Activated T-helper 2 cell treated with anti-CD3 and anti-CD28 coated beads, Interferon-gamma antibody, Interleukin-2, Interleukin-4, amounts not matched to agents 10 μg/mL and 5 μg/mL and 100 μg/mL, durations not matched to agents 14 hours and 24 hours and 36 hours (primary cell): ENCODE measurements around the gene CCDC14. TPM values are rescaled to one million over a fixed set of nuclear protein-coding genes. Genes with fewer than 3 reads are reported as not detected.
"Not testable (repeated sequence)": the region's sequence is repeated elsewhere in the genome, so short reads cannot be mapped to it uniquely, and the experiment has no call there.

Source experiments
- DNase-seq: peaks from one replicate; pipeline ENCODE4 v3.0.0; 2021; ENCODE audit warnings: low spot score
- H3K27ac Mint-ChIP-seq: one replicate; pipeline ENCODE4 v1.8.0; 2021; ENCODE audit warnings: mixed read lengths
- H3K27me3 Mint-ChIP-seq: one replicate; pipeline ENCODE4 v1.8.0; 2021; ENCODE audit warnings: low read depth, mixed read lengths
- H3K36me3 Mint-ChIP-seq: one replicate; pipeline ENCODE4 v1.8.0; 2021; ENCODE audit warnings: low read depth, mixed read lengths
- H3K4me1 Mint-ChIP-seq: one replicate; pipeline ENCODE4 v1.8.0; 2021; ENCODE audit warnings: low read depth, mixed read lengths
- H3K4me3 Mint-ChIP-seq: one replicate; pipeline ENCODE4 v1.8.0; 2021; ENCODE audit warnings: low read depth, mild to moderate bottlenecking, moderate library complexity, mixed read lengths
- H3K9me3 Mint-ChIP-seq: one replicate; pipeline ENCODE4 v1.8.0; 2021; ENCODE audit warnings: mixed read lengths
- intact Hi-C: fragments of 100-400 bp; cut with micrococcal nuclease; formaldehyde crosslinking; loops from one replicate; pipeline ENCODE4 v1.15.1; 2023
- total RNA-seq: library from RNA; stranded (reverse); gene quantifications from 2 replicates; pipeline ENCODE4 v1.2.3, GENCODE V29; 2022

CCDC14 gene, protein sequence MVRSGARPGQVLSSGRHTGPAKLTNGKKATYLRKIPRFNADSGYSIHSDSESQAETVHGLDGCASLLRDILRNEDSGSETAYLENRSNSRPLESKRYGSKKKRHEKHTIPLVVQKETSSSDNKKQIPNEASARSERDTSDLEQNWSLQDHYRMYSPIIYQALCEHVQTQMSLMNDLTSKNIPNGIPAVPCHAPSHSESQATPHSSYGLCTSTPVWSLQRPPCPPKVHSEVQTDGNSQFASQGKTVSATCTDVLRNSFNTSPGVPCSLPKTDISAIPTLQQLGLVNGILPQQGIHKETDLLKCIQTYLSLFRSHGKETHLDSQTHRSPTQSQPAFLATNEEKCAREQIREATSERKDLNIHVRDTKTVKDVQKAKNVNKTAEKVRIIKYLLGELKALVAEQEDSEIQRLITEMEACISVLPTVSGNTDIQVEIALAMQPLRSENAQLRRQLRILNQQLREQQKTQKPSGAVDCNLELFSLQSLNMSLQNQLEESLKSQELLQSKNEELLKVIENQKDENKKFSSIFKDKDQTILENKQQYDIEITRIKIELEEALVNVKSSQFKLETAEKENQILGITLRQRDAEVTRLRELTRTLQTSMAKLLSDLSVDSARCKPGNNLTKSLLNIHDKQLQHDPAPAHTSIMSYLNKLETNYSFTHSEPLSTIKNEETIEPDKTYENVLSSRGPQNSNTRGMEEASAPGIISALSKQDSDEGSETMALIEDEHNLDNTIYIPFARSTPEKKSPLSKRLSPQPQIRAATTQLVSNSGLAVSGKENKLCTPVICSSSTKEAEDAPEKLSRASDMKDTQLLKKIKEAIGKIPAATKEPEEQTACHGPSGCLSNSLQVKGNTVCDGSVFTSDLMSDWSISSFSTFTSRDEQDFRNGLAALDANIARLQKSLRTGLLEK
- 48.0 and 51.7 TPM in 2 replicates for total RNA-seq

DNA sequence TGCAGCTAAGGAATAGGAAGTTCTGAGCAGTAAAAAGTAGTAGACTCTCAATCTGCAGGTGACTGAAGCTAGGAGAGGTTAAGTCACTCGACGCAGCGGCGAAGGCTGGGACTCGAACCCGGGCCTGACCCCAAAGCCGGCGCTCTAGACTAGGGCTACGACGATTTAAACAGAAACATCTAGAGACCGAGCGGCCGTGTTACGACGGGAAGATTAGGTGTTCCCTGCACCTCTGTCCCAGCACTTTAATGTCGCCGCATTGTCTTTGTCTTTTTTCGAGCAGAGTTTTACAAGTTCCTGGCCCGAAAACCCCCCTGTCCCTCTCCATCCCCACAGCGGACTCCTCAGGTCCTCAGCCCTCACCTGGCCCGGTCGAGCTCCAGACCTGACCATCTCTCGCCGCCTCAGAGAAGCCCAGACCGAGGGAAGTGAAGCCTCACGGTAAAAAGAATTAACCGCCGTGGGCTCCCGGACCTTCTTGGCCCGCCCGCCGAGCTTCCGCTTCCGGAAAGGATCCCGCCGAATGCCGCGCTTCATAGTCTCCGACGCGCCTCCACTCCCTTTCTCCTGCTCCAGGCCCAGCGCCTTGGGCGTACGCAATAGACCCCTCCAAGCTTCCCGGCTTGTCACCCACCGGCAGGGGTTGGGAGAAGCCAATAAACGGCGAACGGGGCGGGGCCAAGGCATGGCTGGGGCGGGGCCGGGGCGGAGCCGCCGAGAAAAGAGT lies at the start of gene CCDC14:
Gene CCDC14 (minus strand): TSS at position 449 of the 727 bp plus-strand sequence. CDS start 56 bp downstream, at position 393.
- Mint-ChIP-seq H3K27ac (peak within 1 kb of the TSS; percentile 87), H3K27me3 (peaks cover 11% of the 10 kb centered on the region), H3K9me3 (no peaks in the 10 kb centered on the region), H3K4me1 (peaks cover 28% of the 10 kb centered on the region), H3K4me3 (peak within 1 kb of the TSS; percentile 93), H3K36me3 (no peaks in the 10 kb centered on the region)
- intact Hi-C loops: loop anchor here (1.0 to 5.0 kb wide), 2 partner anchors 79 to 376 kb away; partner anchors contain the start of genes HACD2 and MYLK
- peak; percentile 73 for DNase-seq

DNA sequence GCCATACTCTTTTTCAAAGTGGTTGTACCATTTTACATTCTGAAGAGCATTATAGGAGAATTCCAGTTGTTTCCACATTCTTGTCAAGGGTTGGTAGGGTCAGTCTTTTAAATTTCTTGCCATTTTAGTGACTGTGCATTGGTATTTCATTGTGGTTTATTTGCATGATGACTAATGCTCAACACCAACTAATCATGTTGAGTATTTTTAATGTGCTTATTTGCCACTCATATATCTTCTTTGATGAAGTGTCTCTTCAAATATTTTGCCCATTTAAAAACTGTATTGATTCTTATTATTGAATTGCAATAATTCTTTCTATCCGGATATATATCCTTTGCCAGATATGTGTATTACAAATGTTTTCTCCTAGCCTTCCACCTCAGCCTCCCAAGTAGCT lies 47.3 kb upstream of the CCDC14 start:
- peaks cover 29% of the 10 kb centered on the region for H3K27me3 Mint-ChIP-seq
- intact Hi-C loops, H3K9me3 Mint-ChIP-seq, H3K4me1 Mint-ChIP-seq, H3K27ac Mint-ChIP-seq, H3K36me3 Mint-ChIP-seq, H3K4me3 Mint-ChIP-seq, DNase-seq: not testable (repeated sequence)

DNA sequence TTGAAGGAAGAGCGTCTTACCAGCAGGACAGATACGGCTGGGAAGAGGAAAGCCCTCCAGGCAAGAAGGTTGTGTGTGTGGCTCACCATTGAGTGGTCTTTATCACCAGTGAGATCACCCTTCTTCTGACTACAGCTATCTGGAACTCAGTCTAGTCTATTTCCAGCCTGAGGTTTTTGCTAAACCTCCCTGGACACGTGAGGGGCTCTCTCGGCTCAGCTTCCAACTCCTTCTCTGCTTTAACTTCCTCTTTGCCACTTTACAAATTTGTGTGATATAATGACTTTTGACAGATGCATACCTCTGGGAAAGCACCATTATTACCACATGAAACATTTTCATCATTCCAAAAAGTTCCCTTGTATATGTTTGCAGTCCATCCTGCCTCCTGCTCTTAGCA lies 46.2 kb upstream of the CCDC14 start:
- DNase-seq: no peak
- no peaks in the 10 kb centered on the region for H3K4me1 Mint-ChIP-seq
- peaks cover 32% of the 10 kb centered on the region for H3K27me3 Mint-ChIP-seq
- H3K4me3 Mint-ChIP-seq: no peak overlapping the region
- H3K27ac Mint-ChIP-seq: no peak overlapping the region
- H3K9me3 Mint-ChIP-seq: no peaks in the 10 kb centered on the region
- H3K36me3 Mint-ChIP-seq: no peaks in the 10 kb centered on the region
- intact Hi-C loops: no loop called here

DNA sequence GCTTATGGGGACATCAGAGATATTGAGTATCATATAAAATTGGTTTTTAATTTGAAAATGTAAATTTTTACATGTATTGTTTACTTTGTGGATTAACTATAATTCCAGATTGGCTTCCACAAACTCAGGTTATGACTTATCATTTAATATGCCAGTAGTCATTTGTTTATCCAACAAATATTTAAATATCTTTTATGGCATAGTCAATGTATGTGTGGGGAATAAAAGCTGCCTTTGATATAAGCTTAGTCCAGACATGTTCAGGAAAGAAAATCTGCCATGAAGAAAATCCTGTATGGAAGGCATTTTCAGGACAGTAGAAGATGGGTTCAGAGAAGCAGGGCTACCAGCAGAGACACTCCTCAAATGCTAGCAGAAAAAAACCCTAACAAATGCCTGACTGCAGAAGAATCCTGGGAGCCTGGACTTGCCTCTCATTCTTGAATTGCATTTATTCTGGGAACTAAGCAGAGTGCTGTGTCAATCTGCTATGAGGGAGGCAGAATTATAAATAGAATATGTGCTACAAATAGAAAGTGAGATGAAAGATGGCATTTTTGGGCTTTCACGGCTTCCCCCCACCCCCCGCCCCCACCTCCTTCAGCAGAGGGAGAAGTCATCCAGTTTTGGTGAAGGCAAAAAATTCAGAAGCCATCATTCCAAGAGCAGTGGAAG lies 41.5 kb upstream of the CCDC14 start:
- peaks cover 30% of the 10 kb centered on the region for H3K27me3 Mint-ChIP-seq
- intact Hi-C loops, DNase-seq, H3K36me3 Mint-ChIP-seq, H3K4me3 Mint-ChIP-seq, H3K9me3 Mint-ChIP-seq, H3K27ac Mint-ChIP-seq, H3K4me1 Mint-ChIP-seq: not testable (repeated sequence)

DNA sequence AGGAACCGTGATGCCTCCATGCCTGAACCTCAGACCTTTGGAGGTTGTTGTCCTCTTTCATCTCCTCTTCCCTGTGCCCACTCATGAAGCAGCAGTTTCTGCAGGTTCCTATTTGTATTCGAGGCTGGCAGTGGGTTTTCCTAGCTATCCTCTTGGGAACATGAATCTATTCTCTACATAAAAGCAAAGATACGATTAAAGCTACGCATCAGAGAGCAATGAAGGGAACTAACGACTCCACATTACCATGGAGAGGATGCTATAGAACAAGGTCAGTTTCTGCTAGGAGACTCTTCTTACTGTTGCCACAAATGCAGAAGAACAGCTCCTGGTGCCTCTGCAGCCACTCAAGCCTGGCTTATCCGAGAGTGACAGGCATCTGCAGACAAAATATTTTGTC lies 40.3 kb upstream of the CCDC14 start:
- H3K27ac Mint-ChIP-seq, H3K4me3 Mint-ChIP-seq, DNase-seq, H3K36me3 Mint-ChIP-seq, H3K9me3 Mint-ChIP-seq, H3K4me1 Mint-ChIP-seq, intact Hi-C loops: not testable (repeated sequence)
- peaks cover 24% of the 10 kb centered on the region for H3K27me3 Mint-ChIP-seq

DNA sequence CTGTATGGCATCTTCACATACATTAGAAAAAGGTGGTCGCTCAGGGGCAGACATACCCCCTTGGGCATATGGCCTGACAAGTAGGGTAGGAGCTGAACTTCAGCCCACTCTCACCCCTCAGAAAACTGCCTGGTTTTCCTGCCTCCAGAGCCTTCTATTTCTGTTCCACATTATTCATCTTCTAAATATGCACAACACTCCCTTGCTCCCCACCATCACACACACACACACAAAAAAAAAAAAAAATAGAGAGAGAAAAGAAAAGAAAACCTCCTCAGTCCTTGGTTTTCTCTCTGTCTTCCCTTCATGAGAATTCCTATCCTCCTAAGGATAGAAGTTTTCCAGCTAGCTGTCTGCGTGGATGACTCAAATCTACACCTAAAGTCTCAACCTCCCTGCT lies 36.5 kb upstream of the CCDC14 start:
- DNase-seq: no peak
- H3K4me3 Mint-ChIP-seq: no peak overlapping the region
- H3K9me3 Mint-ChIP-seq: no peaks in the 10 kb centered on the region
- intact Hi-C loops: no loop called here
- peaks cover 19% of the 10 kb centered on the region for H3K27me3 Mint-ChIP-seq
- no peaks in the 10 kb centered on the region for H3K36me3 Mint-ChIP-seq
- H3K4me1 Mint-ChIP-seq: no peaks in the 10 kb centered on the region
- H3K27ac Mint-ChIP-seq: no peak overlapping the region

DNA sequence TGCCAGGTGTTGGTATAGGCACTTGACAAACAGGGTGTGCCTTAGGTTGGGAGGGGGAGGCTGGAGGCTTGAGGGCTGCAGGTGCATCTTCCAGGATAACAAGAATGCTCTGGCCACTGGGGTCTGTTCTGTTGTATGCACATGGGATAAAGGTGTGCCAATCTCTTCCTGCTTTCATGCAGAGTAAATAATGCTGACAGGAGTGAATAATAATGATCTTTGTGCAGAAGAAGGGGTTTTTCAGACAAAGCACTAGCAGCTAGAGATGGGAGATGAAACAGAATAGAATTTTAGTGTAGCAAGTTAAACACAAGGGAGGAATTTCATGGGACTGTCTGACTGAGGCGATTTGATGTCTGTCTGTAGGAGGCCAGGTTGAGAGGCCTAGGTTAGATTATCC lies 32.8 kb upstream of the CCDC14 start:
- Mint-ChIP-seq H3K9me3 (no peaks in the 10 kb centered on the region), H3K4me1 (no peaks in the 10 kb centered on the region), H3K27ac (no peak overlapping the region), H3K36me3 (no peaks in the 10 kb centered on the region), H3K27me3 (peaks cover 30% of the 10 kb centered on the region), H3K4me3 (no peak overlapping the region)
- intact Hi-C loops: no loop called here
- no peak for DNase-seq

DNA sequence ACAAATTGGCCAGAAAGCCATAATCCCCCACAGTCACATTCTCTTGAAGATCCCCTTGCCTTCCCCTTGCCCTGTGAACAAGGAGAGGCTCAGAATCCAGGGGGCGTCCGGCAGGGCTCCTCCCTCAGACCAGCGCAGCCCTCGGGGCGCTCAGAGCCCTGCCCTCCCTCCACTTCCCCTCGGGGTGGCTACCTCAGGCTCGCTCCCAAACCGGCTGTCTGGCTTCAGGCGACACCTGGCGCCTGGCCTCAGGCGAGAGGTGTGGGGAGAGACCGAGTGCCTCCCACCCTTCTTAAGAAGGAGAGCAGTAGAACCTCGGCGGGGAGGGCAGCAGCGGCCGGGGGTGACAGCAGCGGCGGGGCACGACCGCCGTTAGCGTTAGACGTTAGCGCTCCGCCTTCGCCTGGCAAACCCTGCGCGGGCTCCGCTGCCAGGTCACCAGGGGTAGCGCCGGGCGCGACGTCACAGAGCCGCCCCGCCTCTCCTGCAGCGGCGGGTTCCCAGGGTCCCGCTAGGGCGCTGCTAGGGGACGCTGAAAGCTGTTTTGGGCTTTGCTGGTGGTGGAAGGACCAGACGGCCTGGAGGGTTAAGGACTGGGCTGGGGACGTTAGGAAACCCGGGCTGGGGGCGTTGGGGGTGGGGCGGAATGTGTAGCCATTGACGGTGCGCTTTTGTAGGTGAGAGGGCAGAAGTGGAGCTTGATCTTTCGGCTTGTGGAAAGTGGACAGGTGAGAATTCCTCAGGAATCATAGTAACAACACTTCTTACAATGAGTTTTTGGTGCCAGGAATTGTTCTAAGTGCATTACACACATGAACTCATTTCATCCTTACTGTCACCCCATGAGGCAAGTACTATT lies 30.9 kb upstream of the CCDC14 start, which contains the start of gene ROPN1:
Gene ROPN1 (minus strand): TSS at position 395 of the 859 bp plus-strand sequence. CDS start 11,643 bp downstream, outside the sequence.
- DNase-seq, H3K4me1 Mint-ChIP-seq, H3K27ac Mint-ChIP-seq, H3K36me3 Mint-ChIP-seq, intact Hi-C loops, H3K9me3 Mint-ChIP-seq: not testable (repeated sequence)
- Mint-ChIP-seq H3K27me3 (peaks cover 34% of the 10 kb centered on the region), H3K4me3 (peak within 1 kb of the TSS; percentile 51)

DNA sequence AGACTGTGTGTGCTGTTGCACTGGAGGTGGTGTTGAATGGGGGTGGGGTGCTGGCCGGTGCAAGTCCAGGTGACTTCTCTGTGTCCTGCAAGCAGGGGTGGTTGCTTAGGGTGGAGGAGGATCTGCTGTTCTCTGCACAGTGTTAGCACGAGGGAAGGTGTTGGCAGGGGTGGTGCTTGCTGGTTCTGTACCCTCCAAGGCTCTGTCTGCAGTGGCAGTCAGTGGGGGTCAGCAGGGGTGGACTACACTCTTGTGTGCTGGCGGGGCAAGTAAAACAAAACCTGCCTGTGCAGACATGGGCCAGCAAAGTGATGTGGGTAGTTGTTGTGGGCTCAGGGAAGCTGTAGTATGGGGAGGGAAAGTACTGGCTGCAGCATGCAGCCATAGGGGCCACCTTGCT lies 25.4 kb upstream of the CCDC14 start:
- no peaks in the 10 kb centered on the region for H3K4me1 Mint-ChIP-seq
- H3K36me3 Mint-ChIP-seq: no peaks in the 10 kb centered on the region
- no peak overlapping the region for H3K27ac Mint-ChIP-seq
- H3K4me3 Mint-ChIP-seq: no peak overlapping the region
- peaks cover 55% of the 10 kb centered on the region for H3K27me3 Mint-ChIP-seq
- H3K9me3 Mint-ChIP-seq: no peaks in the 10 kb centered on the region
- intact Hi-C loops: no loop called here
- DNase-seq: no peak

DNA sequence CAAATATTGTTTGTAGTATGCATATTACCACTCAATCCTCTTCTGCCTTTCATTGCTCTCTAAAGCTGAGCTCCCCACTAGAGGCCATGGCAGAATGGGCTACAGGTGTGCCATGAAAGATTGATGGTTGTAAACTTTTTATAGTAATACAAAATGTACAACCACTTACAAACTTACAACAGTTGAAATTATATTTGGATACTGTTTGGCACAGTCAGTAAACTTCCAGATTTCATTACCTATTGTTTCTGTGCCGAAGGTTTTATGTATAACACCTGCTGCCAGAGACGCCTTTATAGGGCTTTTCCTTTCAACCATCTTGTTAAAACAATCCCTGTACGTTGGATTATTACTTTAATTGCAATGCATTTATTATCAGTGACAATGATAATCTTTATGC lies 23.9 kb upstream of the CCDC14 start:
- no peak for DNase-seq
- H3K9me3 Mint-ChIP-seq: no peaks in the 10 kb centered on the region
- no peak overlapping the region for H3K4me3 Mint-ChIP-seq
- intact Hi-C loops: no loop called here
- H3K4me1 Mint-ChIP-seq: no peaks in the 10 kb centered on the region
- peaks cover 58% of the 10 kb centered on the region for H3K27me3 Mint-ChIP-seq
- H3K36me3 Mint-ChIP-seq: no peaks in the 10 kb centered on the region
- H3K27ac Mint-ChIP-seq: no peak overlapping the region

DNA sequence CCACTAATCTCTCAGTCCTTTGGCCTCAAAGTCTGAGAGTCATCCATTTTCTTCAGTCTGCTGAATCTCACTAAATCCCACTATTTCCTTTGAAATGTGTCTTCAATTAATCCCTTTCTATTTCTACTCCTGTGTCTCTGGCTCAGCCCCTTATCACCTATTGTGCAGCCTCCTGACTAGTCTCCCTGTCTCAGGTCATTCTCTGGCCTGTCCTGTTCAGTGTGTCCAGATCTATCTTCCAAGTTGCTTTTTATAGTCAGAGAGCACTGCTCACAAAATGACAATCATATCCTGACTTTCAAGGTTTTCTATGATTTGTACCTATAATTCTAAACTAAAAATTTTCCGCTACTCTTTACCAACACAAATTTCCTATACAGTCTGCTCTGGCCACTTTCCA lies 23.3 kb upstream of the CCDC14 start:
- intact Hi-C loops: no loop called here
- peaks cover 55% of the 10 kb centered on the region for H3K27me3 Mint-ChIP-seq
- H3K27ac Mint-ChIP-seq: no peak overlapping the region
- no peaks in the 10 kb centered on the region for H3K4me1 Mint-ChIP-seq
- H3K9me3 Mint-ChIP-seq: no peaks in the 10 kb centered on the region
- H3K36me3 Mint-ChIP-seq: no peaks in the 10 kb centered on the region
- H3K4me3 Mint-ChIP-seq: no peak overlapping the region
- DNase-seq: no peak
